GM19324 (cell line): ENCODE data around the gene ZNF883.
"Not testable (repeated sequence)": the region's sequence is repeated elsewhere in the genome, so short reads cannot be mapped to it uniquely, and the experiment has no call there.

ENCODE experiments used
- ATAC-seq: cut with Tn5 transposase; IDR thresholded peaks from one replicate; pipeline ENCODE4 v1.9.1; 2021; ENCODE audit warnings: mild to moderate bottlenecking, moderate library complexity; ENCODE audit not compliant: unreplicated experiment, low FRiP score

Gene ZNF883

DNA sequence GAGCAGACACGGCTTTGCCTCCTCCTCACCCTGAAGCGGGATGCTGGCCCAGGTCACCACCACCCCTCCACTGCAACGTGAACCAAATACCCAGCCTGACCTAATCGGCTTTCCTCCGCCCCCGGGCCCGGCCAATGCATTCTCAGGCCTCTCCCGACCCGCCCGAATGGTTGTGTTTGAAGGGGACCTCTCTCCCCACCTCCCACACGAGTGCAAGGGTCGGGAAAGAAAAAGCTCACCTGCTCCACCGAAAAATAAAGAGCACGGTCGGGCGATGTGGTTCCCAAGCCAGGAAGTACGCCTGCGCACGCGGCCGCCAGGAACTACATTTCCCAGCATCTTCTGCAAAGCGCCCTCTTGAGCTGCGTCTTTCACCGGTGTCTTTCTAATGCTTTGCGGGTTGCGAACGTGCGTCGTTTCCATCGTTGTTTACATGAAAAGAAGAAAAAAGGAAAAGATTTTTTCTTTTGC, at the start of gene ZNF883:
Gene ZNF883, minus strand, starts transcription at position 282 of the 471 bp plus-strand sequence.
- ATAC-seq = no peak

DNA sequence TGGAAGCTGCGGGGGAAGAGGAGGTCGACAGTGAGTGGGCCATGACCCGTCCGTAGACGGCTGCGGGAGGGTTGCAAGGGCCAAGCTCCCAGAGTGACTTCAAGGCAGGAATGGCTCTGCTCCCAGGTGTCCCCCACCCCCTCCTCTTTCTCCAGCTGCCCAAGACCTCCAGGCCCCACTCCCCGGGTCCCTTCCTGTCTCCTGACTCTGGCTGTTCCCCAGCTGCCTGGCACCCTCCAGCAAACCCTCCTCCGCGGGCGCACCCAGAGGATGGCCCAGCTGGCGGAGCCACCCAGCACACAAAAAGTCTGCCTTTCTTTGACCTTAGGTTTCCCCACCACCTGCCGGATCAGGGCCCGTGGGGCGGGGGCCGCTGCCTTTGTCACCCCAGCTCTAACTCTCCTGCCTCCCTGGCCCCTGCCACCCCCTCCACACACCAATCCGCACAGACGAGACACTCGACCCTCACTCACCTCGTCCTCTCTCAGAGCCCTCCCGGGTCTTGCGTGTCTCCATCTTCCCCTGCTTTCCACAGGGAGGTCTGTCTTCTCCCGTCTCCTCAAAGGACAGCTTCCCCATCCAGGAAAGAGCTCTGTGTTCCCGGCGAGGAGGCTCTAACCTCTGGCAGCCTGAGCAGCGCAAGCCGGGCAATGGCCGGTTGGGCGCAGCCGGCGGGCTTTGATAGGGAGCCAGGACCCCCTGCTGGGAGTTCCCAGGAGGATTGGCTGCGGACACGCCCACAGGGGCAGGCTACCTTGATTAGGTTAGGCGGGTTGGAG, 49.3 kb upstream of the ZNF883 start:
- not testable (repeated sequence) for ATAC-seq

DNA sequence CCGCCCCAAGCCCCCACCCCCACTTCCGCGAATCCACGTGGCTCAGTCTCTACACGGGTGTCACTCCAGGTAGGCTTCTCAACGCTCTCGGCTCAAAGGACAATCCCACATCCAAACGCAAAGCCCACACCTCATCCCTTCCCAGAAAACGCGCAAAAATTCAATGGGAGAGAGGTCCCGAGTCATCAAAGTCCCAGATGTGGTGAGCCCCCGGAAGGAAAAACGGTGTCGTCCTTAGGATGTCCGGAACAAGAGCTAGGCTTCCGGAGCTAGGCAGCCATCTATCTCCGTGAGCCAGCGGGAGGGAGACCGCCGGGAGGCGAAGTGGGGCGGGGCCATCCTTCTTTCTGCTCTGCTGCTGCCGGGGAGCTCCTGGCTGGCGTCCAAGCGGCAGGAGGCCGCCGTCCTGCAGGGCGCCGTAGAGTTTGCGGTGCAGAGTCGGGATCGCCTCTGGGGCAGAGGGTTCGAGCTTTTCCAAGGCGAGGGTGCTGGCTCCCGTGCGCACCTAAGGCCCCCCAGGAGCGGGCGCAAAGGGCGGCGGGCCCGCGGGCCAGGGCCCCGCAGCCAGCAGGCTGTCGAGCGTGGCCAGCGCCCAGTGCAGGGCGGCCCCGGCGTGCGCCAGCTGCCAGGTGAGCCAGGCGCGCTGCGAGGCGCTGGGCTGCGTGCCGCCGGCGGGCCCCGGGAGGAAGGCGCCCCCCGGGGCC, 47.7 kb upstream of the ZNF883 start:
- ATAC-seq = not testable (repeated sequence)

DNA sequence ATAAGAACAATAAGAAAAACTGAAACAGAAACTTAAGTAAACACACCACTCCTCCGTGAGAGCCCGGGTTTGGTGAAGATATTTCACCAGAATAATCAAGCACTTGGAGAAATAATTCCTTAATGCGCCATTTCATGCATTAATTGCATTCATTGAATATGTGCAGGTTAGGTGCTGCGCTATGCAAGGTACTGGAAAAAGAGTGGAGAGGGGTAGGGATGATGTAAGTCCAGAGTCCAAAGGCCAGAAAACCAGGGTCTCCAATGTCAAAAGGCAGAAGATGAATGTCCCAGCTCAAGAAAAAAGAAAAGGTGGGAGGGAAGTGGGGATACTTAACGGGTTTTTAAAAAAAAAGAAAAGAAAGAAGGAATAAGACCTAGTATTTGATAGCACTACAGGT, 45.2 kb upstream of the ZNF883 start:
- no peak for ATAC-seq

DNA sequence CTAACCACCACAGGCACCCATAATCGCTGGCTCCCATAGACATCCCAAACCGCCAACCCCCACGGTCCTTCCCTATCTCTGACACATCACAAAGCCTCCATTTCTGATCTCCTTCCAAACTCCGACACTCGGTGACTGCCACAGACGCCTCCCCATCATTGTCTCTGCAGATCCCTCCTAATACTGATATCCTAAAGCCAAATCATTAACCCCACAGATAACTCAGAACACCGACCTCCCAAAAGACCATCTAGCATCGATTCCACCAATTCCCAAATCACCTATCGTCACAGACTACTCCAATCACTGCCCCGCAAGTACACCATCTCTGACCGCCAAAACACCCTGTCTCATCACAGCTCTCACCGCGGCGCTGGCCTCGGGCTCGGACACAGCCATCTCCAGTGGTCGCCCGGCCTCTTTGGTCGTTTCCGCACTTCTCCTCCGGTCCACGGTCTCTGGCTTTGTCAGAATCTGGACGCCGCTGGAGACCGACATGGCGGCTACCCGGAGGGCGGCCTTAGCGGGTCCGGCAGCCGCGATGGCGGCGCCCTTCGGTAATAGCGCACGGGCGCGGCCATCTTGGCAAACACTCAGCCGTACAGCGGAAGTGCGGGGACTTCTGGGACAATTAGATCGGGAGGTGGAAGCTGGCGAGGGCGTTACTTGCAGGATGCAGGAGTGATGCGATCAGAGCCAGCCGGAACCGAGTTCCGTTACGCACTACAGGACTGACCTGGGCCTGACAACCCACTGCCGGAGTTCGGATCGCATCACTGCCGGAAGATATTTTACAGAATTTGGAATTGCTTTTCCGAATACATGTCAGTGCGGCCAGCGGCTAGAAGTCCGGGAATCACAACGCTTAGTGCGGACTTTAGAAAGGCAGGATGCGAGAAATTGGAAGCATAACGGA, 44.5 kb upstream of the ZNF883 start, which contains the start of gene ZFP37:
Gene ZFP37, minus strand, starts transcription at position 534 of the 916 bp plus-strand sequence. Its CDS starts 36 bp downstream, at position 498.
- peak; percentile 98 for ATAC-seq

DNA sequence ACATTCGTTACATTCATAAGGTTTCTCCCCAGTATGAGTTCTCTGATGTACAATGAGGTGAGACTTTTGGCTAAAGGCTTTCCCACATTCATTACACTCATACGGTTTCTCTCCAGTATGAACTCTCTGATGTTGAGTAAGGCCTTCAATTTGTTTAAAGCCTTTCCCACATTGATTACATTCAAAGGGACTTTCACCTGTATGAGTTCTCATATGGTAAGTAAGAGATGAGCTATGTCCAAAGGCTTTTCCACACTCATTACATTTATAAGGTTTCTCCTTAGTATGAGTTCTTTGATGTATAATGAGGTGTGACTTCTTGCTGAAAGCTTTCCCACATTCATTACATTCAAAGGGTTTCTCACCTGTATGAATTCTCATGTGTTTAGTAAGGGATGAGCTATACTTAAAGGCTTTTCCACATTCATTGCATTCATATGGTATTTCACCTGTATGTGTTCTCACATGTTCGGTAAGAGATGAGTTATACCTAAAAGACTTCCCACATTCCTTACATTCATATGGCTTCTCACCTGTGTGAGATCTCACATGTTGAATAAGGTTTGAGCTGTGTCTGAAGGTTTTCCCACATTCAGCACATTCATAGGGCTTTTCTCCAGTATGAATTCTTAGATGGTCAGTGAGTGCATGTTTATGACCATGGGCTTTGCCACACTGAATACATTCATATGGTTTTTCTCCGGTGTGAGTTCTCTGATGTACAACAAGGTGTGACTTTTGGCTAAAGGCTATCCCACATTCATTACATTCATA, 31.1 kb upstream of the ZNF883 start:
- ATAC-seq = no peak

DNA sequence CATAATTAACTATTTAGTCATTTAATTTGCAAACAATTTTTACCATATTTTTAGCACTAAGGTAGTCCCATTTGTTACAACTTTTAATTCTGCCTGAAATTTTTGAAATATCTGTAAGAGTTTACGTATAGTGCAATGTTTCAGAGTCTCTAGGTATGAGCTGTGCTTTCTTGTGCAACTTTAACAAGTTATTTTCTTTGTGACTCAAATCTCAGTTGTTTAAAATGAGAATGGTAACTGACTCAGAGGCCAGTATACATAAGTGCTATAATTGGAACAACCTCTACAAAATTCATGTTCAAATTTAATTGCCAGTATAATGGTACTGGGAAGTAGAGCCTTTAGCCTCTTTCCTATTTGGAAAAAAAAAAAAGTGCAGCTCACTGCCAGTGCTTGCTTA, 14.2 kb upstream of the ZNF883 start:
- ATAC-seq = no peak

DNA sequence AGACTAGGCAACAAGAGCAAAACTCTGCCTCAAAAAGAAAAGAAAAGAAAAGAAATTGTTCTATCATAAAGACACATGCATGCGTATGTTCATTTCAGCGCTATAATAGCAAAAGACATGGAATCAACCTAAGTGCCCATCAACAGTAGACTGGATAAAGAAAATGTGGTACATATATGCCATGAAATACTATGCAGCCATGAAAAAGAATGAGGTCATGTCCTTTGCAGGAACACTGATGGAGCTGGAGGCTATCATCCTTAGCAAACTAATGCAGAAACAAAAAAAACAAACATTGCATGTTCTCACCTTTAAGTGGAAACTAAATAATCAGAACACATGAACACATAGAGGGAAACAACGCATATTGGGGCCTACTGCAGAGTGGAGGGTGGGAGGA, 6.3 kb upstream of the ZNF883 start:
- no peak for ATAC-seq

DNA sequence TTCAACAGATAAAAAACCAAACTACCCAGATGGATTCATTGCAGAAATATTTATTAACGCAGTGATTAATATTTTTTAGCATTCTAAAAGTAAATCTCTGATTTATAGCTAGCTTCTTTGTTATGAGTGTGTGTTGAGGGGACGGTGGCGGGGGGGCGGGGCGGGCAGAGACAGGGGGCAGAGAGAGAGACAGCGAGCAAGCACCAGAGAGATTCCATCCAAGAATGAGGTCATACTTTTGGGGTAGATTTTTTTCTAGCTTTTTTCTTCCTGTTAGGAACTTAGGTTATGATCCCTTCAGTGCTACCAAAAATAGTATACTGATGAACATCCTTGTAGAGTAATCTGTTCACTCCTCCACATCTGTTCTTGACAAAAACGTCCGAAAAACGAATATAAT, 500 bp upstream of the ZNF883 start:
- no peak for ATAC-seq

DNA sequence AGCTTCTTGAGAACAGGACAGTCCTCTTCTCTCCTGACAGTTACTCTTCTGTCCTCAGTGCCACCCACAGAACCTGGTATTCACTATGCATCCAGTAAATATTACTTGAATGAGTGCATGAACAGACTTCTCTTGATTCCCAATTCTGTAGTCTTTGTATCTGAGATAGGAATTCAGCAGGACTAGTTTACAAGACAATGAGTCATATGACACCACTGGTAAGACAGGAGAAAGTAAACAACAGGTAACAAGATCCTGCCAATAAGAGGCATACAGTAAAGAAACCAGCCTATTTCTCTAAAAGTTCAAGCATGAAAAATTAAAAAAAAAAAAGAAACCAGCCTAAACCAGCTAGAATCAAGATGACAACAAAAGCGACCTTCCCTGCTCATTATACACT, 6.2 kb downstream of the ZNF883 start:
- ATAC-seq = no peak

DNA sequence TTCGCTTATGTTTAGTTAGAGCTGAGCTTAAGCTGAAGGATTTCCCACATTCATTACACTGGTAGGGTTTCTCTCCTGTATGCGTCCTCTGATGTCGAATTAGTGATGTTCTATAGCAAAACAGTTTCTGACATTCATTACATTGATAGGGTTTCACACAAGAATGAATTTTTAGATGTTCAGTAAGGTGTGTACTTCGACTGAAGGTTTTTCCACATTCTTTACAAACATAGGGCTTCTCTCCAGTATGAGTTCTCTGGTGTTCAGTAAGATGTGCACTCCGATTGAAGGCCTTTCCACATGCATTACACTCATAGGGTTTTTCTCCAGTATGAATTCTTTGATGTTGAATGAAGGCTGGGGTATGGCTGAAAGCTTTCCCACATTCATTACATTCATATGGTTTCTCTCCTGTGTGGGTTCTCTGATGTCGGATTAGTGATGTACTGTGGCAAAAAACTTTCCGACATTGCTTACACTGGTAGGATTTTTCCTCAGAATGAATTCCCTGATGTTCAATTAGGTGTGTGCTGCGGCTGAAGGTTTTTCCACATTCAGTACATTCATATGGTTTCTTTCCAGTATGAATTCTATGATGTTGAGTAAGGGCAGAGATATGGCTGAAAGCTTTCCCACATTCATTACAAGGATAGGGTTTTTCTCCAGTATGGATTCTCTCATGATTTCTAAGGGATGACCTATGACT, 14.6 kb downstream of the ZNF883 start:
- no peak for ATAC-seq

DNA sequence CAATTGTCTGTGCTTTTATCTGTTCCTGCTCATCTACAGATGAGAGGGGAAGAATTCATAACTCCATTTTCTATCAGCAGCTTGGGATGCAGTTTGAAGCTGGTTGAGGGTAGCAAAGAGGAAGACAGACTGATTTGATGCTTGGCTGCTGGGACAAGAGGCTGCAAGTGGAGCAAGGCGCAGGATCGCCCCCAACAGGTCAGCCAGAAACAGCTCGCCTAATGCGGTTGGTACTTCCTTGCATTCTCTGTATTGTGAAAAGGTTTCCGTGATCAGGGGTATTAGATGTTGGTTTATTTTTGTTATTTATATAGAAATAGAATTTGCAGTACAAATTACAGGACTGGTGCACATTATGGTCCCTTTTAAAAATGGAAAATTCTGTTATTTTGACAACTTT, 40.6 kb downstream of the ZNF883 start:
- no peak for ATAC-seq

DNA sequence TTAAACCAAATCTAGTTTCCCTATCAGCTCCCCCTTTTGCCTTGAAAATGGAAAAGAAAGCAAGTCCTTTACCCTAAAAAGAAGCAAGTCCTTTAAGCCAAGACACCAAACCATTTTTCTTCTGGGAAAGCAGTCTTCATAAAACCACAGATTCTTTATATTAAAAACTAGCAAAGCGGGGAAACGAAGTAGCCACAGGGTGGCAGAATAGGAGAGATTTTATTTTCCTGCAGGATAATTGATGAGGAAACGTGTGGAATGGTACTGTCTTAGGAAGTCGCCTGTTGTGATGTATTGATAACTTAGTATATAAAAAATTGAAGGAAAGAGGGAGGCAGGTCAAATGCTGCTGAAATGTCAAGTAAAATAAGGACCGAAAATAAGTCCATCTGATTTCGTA, 41.1 kb downstream of the ZNF883 start:
- ATAC-seq = no peak

DNA sequence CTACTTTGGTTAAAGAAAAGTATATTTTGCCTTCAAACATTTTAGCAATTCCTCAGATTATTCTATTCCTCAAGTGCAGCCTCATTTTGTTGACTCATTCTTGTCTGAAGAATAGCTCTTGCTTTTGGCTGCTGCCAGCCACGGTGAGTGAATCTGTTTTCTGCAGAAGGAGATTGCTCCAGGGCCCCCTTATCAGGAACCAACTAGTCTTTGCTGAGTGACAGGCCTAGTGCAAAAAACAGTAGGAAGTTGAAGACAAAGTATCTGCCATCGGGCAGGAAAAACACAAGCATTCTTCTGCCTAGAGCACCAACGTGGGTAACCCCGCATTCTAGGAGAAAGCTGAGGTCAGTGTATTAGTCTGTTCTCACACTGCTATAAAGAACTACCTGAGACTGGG, 42.3 kb downstream of the ZNF883 start:
- ATAC-seq = no peak

DNA sequence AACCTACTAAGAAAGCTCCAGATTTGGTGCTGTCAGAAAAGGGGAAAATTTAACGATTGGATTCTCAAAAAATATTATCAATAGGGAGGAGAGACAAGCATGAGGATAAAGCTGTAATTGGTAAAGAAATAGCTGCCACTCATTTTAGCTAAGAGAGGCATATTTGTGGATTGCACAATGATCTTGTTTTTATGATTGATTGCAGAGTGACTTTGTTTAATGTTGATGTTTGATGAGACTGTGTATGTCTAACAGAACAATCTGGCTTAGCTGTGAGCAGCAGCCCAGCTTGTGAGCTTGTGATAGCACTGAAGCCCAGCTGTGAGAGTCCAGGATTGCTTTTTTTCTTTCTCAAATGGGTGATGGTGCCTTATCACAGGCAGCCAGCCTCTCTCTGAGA, 56.4 kb downstream of the ZNF883 start:
- no peak for ATAC-seq

DNA sequence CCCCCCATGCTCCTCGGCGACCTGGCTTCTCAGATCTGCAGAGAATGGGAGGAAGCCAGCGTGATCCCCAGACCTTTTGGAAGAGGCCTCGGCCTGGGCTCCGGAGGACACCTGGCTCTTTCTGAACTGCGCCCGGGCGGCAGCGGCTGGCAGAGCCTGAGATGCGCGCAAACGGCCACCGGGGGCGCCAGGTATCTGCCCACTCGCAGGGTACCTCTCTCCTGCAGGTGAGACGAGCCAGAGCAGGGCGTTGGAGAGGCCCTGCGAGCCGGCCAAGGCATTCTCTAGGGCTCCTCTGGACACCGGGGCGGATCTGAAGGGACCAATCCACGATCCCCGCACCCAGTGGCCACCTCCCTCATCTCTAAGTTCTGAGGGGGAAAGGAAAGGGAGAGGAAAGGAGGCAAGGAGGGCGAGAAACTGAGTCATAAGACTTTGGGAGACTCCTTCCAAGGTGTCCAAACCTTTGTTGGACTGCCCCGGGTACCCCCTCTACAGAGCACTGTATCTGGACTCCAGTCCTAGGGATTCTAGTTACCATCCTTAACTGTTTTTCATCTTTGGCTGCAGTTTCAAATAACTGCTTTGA, 66.3 kb downstream of the ZNF883 start:
- ATAC-seq = no peak

DNA sequence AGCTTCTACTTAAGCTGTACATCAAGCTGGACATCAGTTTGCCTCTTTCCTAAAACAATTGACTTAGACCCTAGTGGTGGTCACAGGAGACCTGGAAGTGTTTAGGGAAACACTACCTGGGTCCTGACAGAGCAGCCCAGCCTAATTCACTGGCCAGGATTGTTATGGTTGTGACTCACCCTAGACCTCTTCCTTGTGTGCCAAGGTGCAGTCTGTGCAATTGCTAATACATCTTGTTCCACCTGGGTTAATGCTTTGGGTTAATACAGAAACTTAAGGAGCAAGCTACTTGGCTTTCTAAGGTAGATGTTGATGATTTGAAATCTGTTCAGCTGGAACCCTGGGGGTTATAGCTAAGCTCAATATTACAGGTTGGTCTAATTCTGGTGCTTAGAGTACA, 72.6 kb downstream of the ZNF883 start:
- ATAC-seq = no peak

DNA sequence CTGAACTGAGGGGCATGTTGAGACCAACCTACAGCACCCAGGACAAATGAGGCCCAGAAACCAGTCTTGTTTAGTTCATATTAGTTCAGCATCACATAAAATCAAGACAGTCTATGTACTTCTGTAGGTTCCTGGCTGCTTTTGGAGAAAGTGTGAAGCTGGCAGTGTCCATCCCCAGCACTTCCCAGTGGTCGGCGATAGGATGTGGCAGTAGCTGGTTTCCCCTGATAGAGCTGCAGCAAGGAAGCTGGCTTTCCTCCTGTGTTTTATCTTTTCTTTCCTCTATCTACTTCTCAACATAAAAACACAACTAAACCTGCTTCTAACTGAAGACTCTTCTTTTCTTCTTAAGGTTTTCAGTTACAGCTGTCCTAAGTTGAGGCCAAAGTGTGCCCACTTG, 78.3 kb downstream of the ZNF883 start:
- no peak for ATAC-seq

DNA sequence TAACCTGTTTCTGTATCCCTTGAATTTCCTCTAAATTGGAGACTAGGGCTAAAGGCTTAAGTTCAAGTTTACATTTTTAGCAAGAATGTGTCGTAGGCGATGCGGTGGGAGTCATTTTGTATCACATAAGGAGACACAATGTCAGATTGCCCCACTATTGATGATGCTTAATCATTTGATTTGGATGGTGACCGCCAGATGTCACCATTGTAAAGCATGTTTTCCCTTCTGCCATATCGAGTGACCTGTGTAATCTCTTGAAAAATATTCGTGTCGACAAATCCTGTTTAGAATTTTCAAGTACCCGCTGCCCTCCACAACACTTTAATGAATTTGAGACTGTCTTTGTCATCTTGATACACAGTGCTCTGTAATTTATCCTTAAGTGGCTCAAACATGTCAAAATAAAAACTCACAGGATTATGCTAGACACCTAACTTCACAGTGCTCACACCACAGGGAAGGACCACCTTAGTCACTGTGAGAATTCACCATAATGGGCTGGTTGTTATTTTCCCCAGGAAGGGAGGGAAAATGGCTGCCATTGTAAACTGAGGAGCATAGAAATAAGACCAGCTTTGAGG, 86.8 kb downstream of the ZNF883 start:
- no peak for ATAC-seq
